ENCODE measurements around the gene MIA2.
"Not testable (repeated sequence)": the region's sequence is repeated elsewhere in the genome, so short reads cannot be mapped to it uniquely, and the experiment has no call there.

The MIA2 gene

DNA sequence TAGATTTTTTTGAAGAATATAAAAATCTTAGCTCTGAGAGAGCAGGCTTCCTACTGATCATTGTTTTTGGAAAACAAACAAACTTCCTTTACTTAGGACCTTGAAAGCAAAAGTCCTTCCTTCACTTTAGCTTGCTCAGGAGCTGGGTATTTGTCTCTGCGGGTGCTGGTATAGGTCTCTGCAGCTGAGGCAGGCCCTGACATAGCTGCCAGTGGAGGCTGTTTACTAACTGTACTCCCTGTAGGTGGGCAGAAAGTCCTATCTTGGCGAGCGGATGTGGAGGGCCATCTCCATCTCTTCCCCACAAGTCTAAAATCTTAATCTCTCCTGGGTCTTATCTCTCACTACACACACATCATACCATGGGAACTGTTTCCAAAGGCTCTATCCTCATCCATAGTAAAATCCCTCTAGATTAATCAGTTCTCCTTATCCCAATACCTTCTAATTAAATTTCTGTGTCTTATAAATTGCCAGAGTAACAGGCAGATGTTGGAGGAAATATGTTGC lies 4.1 kb upstream of the MIA2 start:
- in situ Hi-C loops (cut with MboI; ENCODE audit: low sequenced_read_pairs) = no loop called here

GRCh38 chr14:39230416-39231035 lies 3.2 kb upstream of the MIA2 start:
- in situ Hi-C loops (cut with MboI; ENCODE audit: low sequenced_read_pairs) = no loop called here

DNA sequence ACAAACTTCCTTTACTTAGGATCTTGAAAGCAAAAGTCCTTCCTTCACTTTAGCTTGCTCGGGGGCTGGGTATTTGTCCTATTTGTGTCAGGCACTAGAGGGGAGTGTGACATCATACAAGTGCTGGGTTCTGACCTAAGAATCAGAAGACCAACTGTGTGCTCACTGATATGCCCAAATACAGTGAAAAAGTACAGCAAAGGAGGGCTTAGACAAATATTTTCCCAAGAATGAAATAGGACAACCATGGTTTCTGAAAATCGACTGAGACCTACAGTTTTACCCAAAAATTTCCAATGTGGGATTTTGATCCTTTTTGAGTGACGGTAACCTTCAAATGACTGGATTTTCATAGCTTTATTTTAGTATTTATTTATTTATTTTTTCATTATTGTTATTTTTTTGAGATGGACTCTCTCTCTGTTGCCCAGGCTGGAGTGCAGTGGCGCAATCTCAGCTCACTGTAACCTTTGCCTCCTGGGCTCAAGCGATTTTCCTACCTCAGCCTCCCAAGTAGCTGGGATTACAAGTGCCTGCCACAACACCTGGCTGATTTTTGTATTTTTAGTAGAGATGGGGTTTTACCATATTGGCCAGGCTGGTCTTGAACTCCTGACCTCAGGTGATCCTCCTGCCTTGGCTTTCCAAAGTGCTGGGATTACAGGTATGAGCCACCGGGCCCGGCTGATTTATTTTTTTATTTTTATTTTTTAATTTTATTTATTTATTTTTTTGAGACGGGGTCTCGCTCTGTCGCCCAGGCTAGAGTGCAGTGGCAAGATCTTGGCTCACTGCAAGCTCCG lies 1.8 kb upstream of the MIA2 start:
- in situ Hi-C loops (cut with MboI; ENCODE audit: low sequenced_read_pairs) = not testable (repeated sequence)

- in situ Hi-C loops (cut with MboI; ENCODE audit: low sequenced_read_pairs) = no loop called here
Observed at GRCh38 chr14:39232554-39233415, 930 bp upstream of the MIA2 start.

GRCh38 chr14:39234986-39235385 lies 1.3 kb downstream of the MIA2 start:
- in situ Hi-C loops (cut with MboI; ENCODE audit: low sequenced_read_pairs) = not testable (repeated sequence)

DNA sequence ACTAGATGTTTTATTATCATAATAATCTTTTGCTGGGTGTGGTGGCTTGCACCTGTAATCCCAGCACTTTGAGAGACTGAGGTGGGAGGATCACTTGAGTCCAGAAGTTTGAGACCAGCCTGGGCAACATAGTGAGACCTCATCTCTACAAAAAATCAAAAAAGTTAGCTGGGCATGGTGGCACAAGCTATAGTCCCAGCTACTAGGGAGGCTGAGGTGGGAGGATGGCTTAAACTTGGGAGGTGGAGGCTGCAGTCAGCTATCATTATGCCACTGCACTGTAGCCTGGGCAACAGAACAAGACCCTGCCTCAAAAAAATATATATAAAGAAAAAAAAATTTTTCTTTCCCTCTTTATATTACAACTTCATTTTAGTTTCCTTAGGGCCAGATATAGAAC lies 1.8 kb downstream of the MIA2 start:
- in situ Hi-C loops (cut with MboI; ENCODE audit: low sequenced_read_pairs) = not testable (repeated sequence)

DNA sequence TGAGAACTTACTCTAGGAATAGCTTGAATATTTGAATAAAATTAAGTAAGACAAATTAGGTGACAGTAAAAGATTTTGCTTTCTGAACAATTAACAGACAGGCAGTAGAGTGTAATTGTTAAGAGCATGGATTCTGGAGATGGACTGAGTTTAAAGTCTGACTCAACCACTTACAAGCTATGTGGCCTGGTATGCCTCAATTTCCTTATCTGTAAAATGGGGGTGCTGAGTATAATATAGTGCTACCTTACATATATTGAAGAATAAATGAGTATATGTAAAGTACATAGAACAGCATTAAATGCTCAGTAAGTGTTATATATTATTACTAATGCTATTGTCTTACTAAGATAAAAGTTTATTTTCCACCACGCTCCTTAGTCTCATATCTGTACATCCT lies 7.1 kb downstream of the MIA2 start:
- in situ Hi-C loops (cut with MboI; ENCODE audit: low sequenced_read_pairs) = no loop called here

- in situ Hi-C loops (cut with MboI; ENCODE audit: low sequenced_read_pairs) = no loop called here
Observed at GRCh38 chr14:39241637-39242036, 7.9 kb downstream of the MIA2 start.

DNA sequence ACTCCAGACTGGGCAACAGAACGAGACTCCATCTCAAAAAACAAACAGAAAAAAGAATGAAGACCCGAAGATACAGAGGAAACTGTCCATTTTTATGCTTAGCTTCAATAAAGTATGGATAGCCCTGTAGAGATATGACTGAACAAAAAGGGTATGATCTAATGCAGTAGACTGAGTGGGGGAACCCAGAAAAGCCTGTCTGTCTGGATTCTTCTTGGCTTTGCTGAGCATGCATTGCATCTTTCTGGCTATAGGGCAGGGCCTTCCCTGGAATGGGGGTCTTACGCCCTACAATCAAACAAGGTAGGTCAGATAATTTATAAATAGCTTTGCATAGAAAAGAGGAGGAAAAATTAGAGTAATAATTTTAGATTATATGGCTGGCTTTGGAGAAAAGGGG lies 10.1 kb downstream of the MIA2 start:
- in situ Hi-C loops (cut with MboI; ENCODE audit: low sequenced_read_pairs) = no loop called here

DNA sequence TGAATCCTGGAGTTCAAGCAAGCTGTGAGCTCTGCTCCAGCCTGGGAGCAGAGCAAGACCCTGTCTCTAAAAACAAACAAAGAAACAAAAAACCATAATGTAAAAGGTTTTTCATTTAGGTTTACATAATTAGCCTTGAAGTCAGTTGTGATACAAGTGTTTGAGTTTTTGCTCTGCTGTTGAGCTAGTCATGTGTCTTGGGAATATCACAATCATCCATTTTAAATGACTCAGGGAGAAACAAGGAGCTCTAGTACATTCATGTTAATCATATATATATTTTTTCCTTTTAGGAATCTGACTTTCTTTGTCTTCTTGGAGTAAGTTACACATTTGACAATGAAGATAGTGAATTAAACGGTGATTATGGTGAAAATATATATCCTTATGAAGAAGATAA lies 12.9 kb downstream of the MIA2 start:
- in situ Hi-C loops (cut with MboI; ENCODE audit: low sequenced_read_pairs) = no loop called here

DNA sequence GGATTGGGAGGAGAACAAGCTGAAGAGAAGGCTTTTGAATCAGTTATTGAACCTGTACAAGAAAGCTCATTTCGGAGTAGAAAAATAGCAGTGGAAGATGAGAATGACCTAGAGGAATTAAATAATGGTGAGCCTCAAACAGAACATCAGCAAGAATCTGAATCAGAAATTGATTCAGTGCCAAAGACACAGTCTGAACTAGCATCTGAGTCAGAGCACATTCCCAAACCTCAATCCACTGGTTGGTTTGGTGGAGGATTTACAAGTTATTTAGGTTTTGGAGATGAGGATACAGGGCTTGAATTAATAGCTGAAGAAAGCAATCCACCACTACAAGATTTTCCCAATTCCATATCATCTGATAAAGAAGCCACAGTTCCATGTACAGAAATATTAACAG lies 13.5 kb downstream of the MIA2 start:
- in situ Hi-C loops (cut with MboI; ENCODE audit: low sequenced_read_pairs) = no loop called here

GRCh38 chr14:39251547-39251946 lies 17.8 kb downstream of the MIA2 start:
- in situ Hi-C loops (cut with MboI; ENCODE audit: low sequenced_read_pairs) = no loop called here

- in situ Hi-C loops (cut with MboI; ENCODE audit: low sequenced_read_pairs) = not testable (repeated sequence)
Observed at GRCh38 chr14:39257388-39257787, 23.7 kb downstream of the MIA2 start.

GRCh38 chr14:39258782-39259545 lies 25.2 kb downstream of the MIA2 start:
- in situ Hi-C loops (cut with MboI; ENCODE audit: low sequenced_read_pairs) = no loop called here

DNA sequence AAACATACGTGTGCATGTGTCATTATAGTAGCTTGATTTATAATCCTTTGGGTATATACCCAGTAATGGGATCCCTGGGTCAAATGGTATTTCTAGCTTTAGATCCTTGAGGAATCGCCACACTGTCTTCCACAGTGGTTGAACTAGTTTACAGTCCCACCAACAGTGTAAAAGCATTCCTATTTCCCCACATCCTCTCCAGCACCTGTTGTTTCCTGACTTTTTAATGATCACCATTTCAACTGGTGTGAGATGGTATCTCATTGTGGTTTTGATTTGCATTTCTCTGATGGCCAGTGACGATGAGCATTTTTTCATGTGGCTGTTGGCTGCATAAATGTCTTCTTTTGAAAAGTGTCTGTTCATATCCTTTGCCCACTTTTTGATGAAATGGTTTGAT lies 26.4 kb downstream of the MIA2 start:
- in situ Hi-C loops (cut with MboI; ENCODE audit: low sequenced_read_pairs) = not testable (repeated sequence)

DNA sequence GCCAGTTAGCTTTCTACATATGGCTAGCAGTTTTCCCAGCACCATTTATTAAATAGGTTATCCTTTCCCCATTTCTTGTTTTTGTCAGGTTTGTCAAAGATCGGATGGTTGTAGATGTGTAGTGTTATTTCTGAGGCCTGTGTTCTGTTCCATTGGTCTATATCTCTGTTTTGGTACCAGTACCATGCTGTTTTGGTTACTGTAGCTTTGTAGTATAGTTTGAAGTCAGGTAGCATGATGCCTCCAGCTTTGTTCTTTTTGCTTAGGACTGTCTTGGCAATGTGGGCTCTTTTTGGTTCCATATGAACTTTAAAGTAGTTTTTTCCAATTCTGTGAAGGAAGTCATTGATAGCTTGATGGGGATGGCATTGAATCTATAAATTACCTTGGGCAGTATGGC lies 28.5 kb downstream of the MIA2 start:
- in situ Hi-C loops (cut with MboI; ENCODE audit: low sequenced_read_pairs) = not testable (repeated sequence)

GRCh38 chr14:39264057-39264456 lies 30.3 kb downstream of the MIA2 start:
- in situ Hi-C loops (cut with MboI; ENCODE audit: low sequenced_read_pairs) = no loop called here

DNA sequence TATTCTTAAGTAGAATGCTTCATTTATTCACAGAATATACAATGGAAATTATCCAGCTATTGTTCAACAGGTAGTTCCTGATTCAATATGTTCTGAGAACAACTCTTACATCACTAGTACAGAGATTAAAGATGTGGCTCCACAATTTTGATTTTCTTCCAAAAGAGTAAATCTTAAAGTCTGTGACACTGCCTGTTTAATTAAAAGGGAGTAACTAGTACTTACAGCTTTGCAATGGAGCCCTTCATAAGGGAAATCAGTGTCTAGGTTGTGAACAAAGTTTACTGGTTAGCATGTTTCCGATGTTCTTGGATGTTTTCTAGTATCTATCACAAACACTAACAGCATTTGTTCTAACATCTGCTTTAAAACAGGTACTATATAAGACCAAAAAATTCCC lies 30.8 kb downstream of the MIA2 start:
- in situ Hi-C loops (cut with MboI; ENCODE audit: low sequenced_read_pairs) = no loop called here

GRCh38 chr14:39265033-39265432 lies 31.3 kb downstream of the MIA2 start:
- in situ Hi-C loops (cut with MboI; ENCODE audit: low sequenced_read_pairs) = no loop called here

DNA sequence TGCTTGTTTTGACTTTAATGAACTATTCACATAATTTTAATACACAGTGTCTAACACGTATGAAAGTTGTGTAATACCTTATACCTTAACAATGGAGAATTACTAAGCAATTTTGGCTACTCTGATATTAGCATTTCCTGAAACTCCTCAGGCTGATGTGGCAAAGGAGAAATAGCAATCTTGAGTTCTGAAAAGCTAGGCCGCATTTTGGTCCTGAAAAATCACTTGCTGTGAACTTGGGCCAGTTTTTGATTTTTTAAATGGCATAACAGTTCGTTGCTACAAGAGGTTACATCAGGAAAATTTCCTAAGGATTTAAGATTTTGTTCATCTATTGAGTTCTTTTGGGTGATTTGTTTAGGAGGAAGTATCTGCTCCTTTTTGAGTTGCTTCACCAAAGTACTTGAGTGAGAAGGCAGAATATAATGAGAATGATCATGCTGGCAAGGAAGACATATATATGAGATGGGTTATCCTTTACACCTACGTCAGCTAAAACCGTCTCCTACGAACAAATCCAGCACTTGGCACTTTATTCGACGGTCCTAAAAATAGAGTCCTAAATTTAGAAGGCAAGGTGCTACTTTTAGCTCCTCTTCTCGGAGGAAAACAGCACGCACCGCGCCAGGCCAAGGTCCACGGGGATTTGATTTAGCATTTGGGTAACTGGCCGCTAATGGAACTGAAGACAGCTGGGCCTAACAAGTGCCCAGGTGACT lies 32.2 kb downstream of the MIA2 start:
- in situ Hi-C loops (cut with MboI; ENCODE audit: low sequenced_read_pairs) = no loop called here

Measured in HL-60/S4 treated with phorbol 12-myristate 13-acetate at 8.2 ng/mL for 4 days and 3 days (cell line).